ENCODE results near the gene MRPS10. TPM values are rescaled to one million over a fixed set of nuclear protein-coding genes. Genes with fewer than 3 reads are reported as not detected.

Gene MRPS10
- total RNA-seq, 1 donor from 2014 or later = 63.0 TPM

DNA sequence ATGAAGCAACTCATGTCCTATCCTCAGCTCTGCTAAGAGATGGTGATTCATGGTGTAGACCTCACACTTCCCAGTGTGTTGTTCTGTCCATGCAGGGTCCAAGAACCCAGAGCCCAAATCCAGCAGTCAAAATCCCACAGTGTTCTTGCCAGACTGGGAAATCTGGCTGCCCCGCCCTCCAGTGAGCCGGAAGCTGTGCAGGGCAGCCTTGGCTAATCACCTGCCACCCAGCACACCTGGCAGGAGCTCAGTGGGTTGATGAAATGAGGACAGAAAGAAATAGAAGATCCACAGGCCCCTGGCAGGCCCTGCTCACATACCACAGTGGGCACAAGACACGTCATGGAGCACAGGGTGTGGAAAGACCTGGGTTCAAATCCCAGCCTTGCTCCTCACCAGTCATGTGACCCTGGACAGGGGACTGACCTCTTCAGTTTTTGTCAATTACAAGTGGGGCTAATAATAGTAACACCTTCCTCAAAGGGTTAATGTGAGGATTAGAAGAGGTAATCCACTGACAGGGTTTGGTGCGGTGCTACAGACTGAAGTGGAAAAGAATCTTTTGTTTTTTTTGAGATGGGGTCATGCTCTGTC is 58.1 kb downstream of the MRPS10 start:
- no peak for DNase-seq
- no peak for ATAC-seq
- intact Hi-C loops (cut with micrococcal nuclease) = no loop called here

DNA sequence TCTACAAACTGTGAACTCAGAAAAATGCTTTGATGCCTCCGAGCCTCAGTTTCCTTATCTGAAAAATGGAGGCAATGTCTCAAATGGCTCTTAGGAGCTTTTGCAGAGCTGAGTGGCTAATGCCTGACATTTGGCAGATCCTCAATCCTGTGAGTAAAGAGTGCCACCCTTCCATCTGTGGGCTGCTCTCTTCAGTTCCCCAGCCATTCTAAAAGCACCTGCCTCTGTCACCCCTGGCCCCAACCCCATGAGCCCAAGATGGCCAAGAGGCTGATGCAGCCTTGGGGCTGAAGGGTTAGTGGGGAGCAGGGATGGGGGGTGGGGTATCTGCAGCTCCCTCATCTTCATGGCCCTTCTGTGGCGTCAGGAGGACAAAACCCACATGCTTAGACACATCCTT is 59.0 kb downstream of the MRPS10 start:
- no peak for DNase-seq
- intact Hi-C loops (cut with micrococcal nuclease) = no loop called here
- no peak for ATAC-seq

DNA sequence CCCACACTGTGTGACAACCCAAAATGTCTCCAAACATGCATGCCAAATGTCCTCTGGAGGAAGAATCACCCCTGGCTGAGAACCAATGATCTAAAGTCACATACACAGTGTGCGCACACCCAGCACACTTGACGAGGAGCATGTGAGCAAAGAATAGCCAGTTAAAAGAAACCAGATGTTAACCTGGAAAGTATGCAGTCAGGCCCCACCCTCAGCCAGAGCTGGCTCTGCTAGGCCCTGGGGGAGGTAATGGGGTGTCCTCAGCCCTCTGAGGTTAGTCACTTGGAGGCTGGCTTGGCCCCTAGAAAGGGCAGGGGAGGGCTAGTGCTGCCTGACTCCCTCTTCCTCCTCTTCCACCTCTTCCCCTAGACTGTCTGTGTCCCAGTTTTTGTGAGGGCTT is 59.6 kb downstream of the MRPS10 start:
- DNase-seq = peak; percentile 37
- peak; percentile 79 for ATAC-seq
- intact Hi-C loops (cut with micrococcal nuclease) = no loop called here

Other genes with a start within 250 kb of the MRPS10 start
- 32.2 TPM for gene TAF8, start 167.3 kb downstream of the MRPS10 start, total RNA-seq
- 2.2 TPM for gene C6orf132, start 75.2 kb downstream of the MRPS10 start, total RNA-seq
- gene GUCA1A, start 44.5 kb downstream of the MRPS10 start, total RNA-seq = not detected
- gene GUCA1B, start 22.9 kb downstream of the MRPS10 start, total RNA-seq = 1.2 TPM
- 1.8 TPM for gene TRERF1, start 234.1 kb upstream of the MRPS10 start, total RNA-seq

Measured in left ventricle myocardium superior (tissue), 1 donor.